HG02623 (cell line): Measurements from ENCODE around the gene SLC43A1.

Source experiments
- ATAC-seq: cut with Tn5 transposase; IDR thresholded peaks from one replicate; pipeline ENCODE4 v1.9.1; 2021; ENCODE audit warnings: moderate library complexity; ENCODE audit not compliant: unreplicated experiment

Gene SLC43A1

DNA sequence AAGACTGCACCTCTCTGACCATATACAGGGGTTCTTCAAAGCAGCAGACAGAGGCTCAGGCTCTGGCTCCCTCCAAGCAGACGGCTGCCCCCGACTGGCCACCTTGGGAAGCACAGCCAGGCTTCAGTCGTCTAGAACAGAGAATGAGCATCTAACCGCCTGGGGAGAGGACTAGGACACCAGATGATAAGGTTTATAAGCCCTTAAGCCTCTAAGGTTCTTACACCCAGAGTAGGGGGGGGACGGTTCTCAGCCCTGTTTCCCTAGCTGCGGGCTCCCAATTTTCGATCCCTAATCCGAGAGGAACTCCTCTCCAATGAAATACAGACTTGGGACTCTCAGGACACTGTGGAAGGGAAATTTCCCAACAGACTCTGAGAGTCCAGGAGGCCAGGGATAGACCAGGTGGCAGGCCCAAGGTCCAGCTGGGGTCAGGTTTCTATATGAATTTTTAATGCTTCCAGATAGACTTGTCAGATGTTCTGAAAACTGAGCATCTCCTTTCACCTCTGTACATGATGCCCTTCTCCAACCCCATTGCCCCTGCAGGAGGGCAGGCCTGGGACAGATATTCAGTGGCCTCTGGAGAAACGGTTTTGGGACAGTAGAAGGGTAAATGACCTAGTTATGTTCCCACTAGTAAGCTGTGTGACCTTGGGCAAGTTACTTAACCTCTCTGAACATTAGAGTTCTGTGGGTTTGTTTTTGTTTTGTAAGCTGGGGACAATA, 34.9 kb downstream of the SLC43A1 start:
- no peak for ATAC-seq

DNA sequence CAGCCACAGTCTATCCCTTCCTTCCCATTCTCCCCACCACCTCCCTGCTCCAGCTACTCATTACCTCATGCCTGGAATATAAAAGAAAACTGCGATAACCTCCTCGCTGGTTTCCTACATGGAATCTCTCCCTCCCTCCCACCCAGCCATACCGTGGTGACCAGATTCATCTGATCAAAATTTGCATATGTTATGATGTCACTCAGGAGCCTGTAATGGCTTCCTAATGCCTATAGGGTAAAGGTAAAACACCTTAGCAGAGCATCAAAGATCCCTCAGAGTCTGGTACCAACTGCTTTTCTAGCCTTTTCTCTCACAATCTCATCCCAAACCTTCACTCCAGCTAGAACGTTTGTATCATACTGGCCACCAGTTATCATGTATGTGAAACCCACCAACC, 35.6 kb downstream of the SLC43A1 start:
- ATAC-seq: no peak

DNA sequence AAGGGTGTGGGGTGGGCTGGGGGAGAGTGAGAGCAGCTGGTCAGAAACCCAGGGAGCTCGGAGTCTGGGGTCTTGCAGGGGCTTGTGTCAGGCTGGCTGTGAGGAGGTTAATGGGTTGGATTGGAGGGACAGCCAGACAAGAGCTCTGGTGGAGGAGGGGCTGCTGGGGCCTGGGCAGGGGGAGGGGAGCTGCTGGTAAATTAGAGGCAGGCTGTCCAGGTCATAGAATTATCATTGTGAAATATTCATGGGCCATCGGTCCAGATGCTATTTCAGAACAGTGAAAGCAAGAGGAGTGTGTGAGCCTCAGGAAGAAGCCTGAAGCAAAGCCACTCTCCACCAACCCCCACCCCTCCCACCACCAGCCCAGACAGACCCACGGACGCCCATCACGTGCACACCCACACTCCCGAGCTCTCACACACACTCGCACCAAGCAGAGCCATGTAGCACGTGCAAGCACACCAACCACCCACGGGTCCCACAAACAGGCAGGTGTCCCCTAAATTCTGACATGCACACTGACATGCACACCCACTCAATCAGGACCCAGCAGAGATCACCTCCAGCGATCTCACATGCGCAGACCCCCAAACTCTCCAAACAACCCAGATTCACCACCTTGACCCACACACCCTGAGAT, 36.4 kb downstream of the SLC43A1 start:
- ATAC-seq: no peak

DNA sequence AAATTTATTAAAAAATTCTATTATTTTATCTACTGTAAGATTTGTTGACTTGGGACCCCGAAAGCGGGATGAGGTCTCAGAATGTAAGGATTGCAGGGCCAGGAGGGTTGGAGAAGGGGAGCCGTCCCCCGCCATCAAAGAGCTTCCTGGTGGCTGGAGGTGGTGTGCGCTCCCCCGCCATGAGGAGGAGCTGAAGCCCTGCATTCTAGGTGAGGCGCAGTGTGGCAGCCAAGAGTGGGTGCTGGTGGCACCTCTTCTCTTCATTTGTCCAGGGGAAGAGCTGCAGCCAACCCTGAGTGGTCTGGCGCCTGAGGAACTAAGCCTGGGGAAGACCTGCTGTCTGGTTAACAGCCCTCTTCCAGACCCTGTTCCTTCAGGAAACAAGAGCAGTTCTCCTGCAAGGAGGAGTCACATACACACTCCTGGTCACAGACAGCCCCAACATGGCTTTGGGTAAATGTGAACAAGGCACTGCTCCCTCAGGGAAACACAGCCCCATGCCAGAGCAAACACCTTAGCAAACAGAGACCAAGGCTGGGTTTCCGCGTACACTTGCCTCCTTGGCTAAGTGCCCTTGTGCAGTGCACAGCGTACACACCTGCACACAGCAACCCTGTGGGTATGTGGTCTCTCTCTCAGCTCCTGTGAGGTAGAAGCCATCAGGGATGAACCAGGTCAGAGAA, 37.9 kb downstream of the SLC43A1 start:
- ATAC-seq: no peak

DNA sequence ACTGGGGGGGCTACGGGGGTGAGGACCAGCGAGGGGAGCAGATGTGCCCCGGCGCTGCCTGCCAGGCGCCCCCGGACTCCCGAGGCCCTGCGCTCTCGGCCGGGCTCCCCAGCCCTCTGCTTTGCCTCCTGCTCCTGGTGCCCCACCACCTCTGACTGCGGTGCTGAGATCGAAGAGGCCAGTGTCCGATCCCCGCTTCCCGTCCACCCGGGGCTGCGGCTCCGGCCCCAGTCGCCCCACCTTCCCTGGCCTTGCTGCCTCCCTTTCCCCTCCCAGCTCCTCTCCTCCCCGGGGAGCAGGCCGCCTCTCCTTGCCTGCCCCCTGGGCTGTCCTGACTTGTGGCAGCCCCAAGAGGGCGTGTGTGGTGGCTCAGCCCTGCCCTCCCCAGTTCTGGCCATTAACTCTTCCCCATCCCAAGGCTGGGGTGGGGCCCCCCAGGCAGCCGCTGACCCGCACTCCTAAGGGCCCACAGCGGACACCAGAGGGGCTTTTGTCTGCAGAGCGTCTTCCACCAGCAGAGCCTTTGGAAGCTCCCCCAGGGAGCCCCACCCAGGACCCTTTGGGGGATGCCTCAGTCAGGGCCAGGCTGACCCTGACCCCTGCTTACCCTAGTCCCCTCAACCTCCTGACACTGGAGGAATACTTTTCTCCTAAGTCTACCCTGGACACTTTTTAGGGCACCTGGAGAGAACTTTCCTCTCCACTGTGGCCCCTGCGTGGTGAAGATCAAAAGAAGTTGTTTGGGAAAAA, 38.6 kb downstream of the SLC43A1 start:
- ATAC-seq: peak; percentile 39

DNA sequence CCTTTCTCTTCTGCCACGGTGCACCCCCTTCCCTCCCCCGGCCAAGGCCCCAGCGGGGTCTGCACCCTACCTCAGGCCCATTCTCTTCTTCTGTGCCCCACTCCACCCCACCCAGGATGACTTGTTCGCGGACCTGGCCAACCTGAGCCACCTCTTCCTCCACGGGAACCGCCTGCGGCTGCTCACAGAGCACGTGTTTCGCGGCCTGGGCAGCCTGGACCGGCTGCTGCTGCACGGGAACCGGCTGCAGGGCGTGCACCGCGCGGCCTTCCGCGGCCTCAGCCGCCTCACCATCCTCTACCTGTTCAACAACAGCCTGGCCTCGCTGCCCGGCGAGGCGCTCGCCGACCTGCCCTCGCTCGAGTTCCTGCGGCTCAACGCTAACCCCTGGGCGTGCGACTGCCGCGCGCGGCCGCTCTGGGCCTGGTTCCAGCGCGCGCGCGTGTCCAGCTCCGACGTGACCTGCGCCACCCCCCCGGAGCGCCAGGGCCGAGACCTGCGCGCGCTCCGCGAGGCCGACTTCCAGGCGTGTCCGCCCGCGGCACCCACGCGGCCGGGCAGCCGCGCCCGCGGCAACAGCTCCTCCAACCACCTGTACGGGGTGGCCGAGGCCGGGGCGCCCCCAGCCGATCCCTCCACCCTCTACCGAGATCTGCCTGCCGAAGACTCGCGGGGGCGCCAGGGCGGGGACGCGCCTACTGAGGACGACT, 39.3 kb downstream of the SLC43A1 start:
- ATAC-seq: peak; percentile 29

DNA sequence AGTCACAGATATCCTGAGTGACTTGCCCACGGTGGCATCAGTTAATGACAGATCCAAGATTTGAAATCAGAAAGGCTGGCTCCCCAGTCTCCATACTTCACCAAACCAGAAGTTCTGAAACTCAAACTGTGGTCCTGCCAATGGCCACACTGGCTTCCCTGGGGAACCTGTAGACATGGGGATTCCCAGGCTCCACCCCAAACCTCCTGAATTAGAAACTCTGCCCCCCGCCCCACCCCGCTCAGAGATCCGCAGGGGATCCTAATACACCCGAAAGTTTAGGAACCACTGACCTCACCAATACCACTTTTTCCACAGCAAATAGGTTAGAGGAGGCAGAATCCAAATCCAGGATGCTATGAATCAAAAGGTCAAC, 39.8 kb downstream of the SLC43A1 start:
- ATAC-seq: no peak

DNA sequence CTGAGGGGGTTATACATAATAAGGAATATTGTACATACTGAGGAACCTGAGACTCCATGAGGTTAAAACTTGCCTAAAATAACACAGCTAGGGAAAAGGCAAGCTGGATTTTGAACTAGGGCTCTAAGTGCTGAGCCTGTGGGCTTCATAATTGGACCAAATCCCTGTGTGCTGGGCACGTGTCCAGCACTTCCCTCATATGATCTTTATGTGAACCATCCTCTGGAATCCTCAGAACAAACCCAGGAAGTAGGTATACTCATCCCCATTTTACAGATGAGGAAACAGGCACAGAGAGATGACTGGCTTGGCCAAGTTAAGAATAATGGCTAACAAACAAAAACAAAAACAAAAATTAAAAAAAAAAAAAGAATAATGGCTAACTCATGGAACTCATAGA, 40.3 kb downstream of the SLC43A1 start:
- no peak for ATAC-seq

DNA sequence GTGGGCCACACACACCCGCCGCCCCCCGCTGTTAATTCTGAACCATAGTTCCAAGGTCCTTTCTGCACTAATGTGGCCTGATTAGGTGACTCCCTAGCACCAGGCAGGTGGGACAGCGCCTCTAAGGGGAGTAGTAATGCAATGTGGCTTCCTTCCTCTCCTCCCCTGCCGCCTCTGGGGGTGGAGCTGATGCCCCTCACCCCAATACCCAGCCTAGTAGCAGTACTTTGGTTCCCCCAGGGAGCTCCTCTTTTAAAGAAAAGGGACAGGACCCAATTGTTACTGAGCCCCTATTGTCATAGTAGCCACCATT, 40.7 kb downstream of the SLC43A1 start:
- ATAC-seq: no peak

DNA sequence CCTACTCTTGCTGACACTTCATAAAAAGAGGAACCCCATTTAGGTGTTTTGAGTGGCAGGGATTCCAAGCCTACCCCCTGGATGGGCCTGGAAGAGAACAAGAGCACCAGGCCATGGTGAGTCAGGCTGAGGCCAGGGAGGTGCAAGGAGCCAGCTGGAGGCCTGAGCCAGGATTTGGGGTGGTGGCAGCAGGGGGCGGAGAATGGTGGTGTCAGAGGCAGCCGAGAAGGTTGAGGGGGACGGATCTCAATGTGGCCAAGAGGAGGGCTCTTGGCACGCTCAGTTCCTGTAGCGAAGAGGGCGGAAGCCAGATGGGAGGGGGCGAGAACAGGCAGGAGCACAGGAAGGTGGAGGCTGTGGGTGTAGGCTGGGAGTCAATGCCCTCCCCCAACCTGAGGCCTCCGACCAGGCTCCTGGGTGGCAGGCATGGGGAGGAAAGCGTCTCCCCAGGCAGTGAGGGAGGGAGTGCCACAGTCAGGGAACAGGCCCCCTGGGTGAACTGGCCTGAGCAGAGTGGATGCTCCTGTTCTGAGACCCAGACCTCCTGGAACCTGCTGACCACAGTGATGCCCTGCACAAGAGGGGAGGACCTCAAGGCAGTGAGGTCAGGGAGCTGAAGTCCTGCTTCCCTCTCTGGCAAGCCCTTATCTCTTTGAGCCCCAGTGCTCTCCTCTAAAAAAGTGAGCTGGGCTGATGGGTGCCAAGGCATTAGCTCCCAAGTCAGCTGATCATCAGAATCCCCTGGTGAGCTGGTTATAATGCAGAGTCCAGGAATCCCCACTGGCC, 41.3 kb downstream of the SLC43A1 start:
- no peak for ATAC-seq

DNA sequence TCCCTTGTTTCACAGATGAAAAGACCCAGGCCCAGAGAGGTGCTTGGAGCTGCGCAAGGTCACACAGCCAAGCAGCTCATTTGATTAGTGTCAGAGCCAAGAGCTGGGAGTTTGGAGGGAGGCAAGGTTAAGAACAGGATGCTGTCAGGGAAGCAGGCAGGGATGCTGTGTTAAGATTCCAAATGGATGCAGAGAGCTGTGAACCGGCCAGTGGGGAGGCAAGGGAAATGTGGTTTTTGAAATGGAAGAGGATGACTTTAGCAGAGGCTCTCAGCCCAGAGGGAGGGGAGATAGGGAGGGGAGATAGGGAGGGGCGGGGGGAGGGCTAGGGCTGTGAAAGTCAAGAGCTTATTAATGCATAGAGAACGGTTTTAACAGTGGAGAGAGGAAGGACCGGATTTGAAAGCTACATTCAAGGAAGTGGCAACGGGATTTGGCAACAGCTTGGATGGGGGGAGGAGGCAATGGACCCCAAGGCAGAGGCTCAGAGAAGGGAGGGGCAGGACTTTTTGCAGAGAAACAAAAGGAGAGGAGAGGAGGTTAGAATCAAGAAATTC, 42.1 kb downstream of the SLC43A1 start:
- no peak for ATAC-seq

DNA sequence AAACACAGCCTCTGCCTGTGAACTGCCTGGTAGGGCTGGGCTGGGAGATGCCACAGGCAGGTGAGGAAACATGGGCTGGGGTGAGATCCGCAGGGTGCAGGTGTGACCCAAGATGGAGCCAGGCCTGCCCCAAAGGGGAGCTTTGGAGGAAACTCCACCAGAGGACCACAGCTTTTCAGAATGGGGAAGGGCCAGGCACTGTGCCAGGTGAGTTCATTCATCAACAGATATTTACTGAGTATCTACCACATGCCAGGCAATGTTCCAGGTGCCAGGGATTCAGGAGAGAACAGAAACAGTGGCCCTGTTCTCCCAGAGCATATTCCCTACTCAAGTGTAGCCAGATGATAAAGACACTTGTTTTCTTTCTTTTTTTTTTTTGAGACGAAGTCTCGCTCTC, 44.0 kb downstream of the SLC43A1 start:
- ATAC-seq: no peak

DNA sequence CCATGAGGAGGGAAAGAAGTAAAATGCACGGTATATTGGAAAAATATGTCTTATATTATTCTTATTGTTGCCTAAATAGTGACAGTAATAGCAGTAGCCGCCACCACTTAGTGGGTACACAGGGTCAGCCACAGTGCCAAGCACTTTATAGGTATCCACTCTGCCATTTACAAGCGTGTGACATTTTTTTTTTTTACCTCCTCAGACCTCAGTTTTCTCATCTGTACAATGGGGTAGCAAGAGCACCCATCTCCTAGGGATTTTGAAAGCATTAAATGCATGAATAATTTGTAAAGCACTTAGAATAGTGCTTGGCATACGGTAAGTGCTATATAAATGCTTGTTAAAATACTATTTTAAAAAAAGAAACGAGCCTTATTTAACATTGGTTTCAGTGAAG, 46.2 kb downstream of the SLC43A1 start:
- ATAC-seq: no peak

DNA sequence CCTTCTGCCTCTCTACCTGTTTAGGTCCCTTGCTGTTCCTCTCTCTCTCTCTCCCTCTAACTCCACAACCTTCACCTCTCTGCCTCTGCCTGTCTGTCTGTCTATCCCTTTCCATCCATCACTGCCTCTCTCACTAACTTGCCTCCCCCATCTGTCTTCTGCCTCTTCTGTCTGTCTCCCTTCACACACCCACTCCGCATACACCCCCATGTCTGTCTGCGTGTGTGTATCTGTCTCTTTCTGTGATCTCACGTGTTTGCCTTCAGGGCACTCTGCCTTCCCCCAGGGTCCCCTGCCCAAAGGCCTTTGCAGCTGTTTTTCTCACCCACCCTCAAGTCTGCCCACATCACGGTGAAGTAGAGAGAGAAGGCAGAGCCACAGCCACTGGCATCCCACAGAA, 47.2 kb downstream of the SLC43A1 start:
- no peak for ATAC-seq

DNA sequence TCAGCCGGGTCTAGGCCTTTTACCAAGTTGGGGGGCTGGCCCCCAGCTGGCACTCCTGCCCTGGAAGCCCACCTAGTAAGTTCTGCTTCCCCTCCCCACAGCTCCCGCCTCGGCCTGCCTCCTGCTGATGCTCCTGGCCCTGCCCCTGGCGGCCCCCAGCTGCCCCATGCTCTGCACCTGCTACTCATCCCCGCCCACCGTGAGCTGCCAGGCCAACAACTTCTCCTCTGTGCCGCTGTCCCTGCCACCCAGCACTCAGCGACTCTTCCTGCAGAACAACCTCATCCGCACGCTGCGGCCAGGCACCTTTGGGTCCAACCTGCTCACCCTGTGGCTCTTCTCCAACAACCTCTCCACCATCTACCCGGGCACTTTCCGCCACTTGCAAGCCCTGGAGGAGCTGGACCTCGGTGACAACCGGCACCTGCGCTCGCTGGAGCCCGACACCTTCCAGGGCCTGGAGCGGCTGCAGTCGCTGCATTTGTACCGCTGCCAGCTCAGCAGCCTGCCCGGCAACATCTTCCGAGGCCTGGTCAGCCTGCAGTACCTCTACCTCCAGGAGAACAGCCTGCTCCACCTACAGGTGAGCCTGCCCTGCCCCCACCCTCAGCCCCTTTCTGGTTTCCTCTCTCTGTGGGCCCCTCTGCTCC, 47.9 kb downstream of the SLC43A1 start:
- no peak for ATAC-seq

DNA sequence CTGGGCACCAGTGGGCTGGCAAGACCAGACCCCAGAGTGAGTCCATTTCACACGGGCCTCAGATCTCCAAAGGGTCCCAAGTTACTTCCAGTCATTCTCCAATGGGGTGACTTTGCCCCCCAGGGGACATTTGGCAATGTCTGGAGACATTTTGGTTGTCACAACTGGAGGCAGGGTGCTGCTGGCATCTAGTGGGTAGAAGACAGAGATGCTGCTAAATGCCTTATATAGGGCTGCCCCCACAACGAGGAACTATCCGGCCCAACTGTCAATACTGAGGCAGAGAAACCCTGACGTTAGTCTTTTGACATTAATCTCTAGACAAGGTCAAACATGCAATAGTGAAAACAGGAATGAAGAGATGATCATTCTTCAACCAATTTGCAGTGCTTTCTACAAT, 48.8 kb downstream of the SLC43A1 start:
- ATAC-seq: no peak

DNA sequence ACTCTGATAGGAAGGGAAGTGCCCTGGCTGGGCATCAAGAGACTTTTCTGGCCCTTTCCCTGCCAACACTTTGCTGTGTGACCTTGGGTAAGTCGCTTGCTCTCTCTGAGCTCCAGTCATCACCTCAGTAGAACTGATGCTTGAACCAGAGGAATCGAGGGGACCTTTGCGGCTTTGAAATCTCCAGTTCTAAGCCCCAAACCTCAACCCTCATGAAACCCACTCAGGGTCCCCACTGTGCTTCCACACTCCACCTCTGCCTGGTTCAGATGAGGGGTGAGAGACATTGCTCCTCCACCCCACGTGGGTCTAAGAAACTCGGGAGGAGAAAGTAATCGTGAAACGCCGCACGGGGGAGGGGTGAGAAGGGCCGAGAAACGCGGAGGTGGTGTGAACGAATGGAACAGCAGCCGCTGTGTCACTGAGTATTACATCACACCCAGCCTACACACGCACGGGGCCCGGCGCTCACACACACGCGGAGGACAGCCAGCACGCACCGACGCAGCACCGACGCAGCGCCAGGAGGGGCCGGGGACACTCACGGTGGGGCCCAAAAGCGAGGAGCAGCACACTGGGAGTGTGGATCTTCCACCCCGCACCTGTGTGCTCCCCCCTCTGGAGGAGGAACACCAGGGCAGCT, 50.8 kb downstream of the SLC43A1 start:
- no peak for ATAC-seq

DNA sequence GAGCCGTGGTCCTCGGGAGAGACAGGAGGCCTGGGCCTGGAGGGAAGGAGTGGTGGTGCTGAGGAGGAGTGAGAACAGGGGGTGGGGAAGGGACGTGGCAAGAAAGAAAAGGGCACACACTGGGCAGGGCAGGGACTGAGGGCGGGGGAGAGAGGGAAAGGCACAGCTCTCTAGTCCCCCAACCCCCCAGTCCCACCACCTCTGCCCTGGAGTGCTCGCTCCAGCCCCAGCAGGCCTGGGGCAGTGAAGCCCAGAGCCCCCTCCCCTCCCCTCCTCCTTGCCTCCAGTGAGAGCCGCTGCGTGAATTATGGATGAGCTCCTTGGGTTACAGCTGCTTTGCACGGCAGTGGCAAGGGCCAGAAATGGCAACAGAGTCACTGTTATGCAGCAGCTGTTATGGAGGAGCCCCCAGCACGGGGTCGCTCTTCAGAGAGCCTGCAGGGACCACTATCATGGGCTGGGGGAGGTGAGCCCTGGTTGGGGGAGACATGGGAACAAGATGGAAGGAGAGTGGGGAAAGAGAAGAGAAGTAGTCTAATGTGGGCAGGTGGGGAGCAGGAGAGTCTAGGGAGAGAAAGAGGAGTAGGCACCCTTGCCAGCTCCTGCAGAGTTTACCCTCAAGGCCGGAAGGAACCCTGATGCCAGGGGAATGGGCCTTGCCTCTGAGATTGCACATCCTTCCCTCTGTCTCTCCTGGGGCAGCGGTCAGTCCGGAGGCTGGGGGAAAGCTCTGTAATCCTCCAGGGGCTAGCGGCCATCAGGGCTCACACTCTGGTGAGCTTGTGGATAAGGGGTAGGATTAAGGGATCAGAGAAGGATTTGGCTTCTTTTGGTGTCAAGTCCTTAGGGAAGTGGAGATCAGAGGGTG, 51.6 kb downstream of the SLC43A1 start:
- ATAC-seq: no peak
